ENCODE measurements around the gene LENEP. TPM values are rescaled to one million over a fixed set of nuclear protein-coding genes. Genes with fewer than 3 reads are reported as not detected.

Gene LENEP
- total RNA-seq, 1 experiment from 2014 or later = 2.8 TPM

GRCh38 chr1:155001425-155001674, 8.0 kb downstream of the LENEP start:
- Histone ChIP-seq H3K23ac (ENCODE audit: insufficient read length, low read depth, low read length) (no peak overlapping the region), H4K91ac (ENCODE audit: insufficient read length, low read depth, low read length) (no peak overlapping the region), H2BK20ac (ENCODE audit: low read depth, low read length, poor library complexity, severe bottlenecking) (no peak overlapping the region), H4K8ac (replicated peaks; ENCODE audit: insufficient read length, low read depth, low read length) (no peak overlapping the region), H3K27ac (ENCODE audit: insufficient read length, low read depth, low read length) (no peak overlapping the region), H3K4ac (ENCODE audit: low read depth, low read length) (no peak overlapping the region), H4K5ac (ENCODE audit: insufficient read length, low read depth, low read length) (no peak overlapping the region), H3K14ac (ENCODE audit: insufficient read depth, low read length) (no peak overlapping the region), H3K27me3 (ENCODE audit: insufficient read depth, low read length) (no peaks in the 10 kb centered on the region), H3K4me2 (ENCODE audit: insufficient read depth, insufficient read length, low read length) (peak overlapping the region; percentile 90), H3K4me1 (ENCODE audit: insufficient read depth, low read length) (peaks cover 5% of the 10 kb centered on the region; the same call in 1 of the 2 replicates), H4K20me1 (ENCODE audit: control insufficient read depth, insufficient read depth, insufficient read length) (no peaks in the 10 kb centered on the region), H3K18ac (ENCODE audit: insufficient read length, low read depth, low read length) (no peak overlapping the region), H3K56ac (ENCODE audit: insufficient read length, low read depth, low read length) (no peak overlapping the region), H3T11ph (ENCODE audit: low read length) (no peak overlapping the region), H2AFZ (ENCODE audit: low read length) (no peak overlapping the region), H2BK12ac (ENCODE audit: insufficient read length, low read depth, low read length) (no peak overlapping the region), H2AK5ac (ENCODE audit: insufficient read length, low read length) (no peak overlapping the region), H3K9me3 (ENCODE audit: control insufficient read depth, low read depth, low read length) (no peaks in the 10 kb centered on the region), H3K79me1 (ENCODE audit: insufficient read depth, low read depth, low read length, poor library complexity, severe bottlenecking) (no peaks in the 10 kb centered on the region), H3K9ac (ENCODE audit: extremely low read depth, insufficient read length, low read length) (no peak overlapping the region), H2BK15ac (ENCODE audit: low read depth, low read length) (no peak overlapping the region), H2BK120ac (ENCODE audit: low read depth, low read length, poor library complexity, severe bottlenecking) (no peak overlapping the region), H2BK5ac (ENCODE audit: insufficient read length, low read length) (no peak overlapping the region), H3K79me2 (ENCODE audit: insufficient read depth, low read length) (no peaks in the 10 kb centered on the region; the same call in 1 of the 2 replicates), H3K23me2 (ENCODE audit: insufficient read length, low read depth, low read length, poor library complexity, severe bottlenecking) (peaks cover 26% of the 10 kb centered on the region)
- H3K9me3 Mint-ChIP-seq = peaks cover 0 to 2% of the 10 kb centered on the region in 2 experiments; a peak in 3 of 5 replicates
- peak overlapping the region in 1 of 3 experiments; percentile 84; a peak in 2 of 7 replicates for H3K27ac Mint-ChIP-seq
- TF ChIP-seq, protein P1, sequence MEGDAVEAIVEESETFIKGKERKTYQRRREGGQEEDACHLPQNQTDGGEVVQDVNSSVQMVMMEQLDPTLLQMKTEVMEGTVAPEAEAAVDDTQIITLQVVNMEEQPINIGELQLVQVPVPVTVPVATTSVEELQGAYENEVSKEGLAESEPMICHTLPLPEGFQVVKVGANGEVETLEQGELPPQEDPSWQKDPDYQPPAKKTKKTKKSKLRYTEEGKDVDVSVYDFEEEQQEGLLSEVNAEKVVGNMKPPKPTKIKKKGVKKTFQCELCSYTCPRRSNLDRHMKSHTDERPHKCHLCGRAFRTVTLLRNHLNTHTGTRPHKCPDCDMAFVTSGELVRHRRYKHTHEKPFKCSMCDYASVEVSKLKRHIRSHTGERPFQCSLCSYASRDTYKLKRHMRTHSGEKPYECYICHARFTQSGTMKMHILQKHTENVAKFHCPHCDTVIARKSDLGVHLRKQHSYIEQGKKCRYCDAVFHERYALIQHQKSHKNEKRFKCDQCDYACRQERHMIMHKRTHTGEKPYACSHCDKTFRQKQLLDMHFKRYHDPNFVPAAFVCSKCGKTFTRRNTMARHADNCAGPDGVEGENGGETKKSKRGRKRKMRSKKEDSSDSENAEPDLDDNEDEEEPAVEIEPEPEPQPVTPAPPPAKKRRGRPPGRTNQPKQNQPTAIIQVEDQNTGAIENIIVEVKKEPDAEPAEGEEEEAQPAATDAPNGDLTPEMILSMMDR (conservative IDR thresholded peaks at IDR 0.05) = no peak
- H3K27me3 Mint-ChIP-seq (ENCODE audit: low read depth) = peaks cover 3% of the 10 kb centered on the region
- no CpG with 5 or more reads among the region's 11 CpGs for WGBS (ENCODE audit: extremely low coverage, insufficient read length, low lambda C conversion rate)
- no peak for DNase-seq
- no peaks in the 10 kb centered on the region; a peak in 2 of 7 replicates for H3K36me3 Mint-ChIP-seq (ENCODE audit: insufficient read depth in 1 of 3, low read depth in 3 of 3)
- H3K4me1 Mint-ChIP-seq = peaks cover 29 to 43% of the 10 kb centered on the region in 2 experiments
- peak overlapping the region; percentile 93 to 97 for H3K4me3 Mint-ChIP-seq
